ENCODE data around the gene CTTN.
"Not testable (repeated sequence)": the region's sequence is repeated elsewhere in the genome, so short reads cannot be mapped to it uniquely, and the experiment has no call there.

CTTN gene

GRCh38 chr11:70445091-70445490 is 46.8 kb downstream of the CTTN start:
- H3K27ac ChIP-seq, result no peak overlapping the region
- no peak overlapping the region for H3K4me2 ChIP-seq
- no peaks in the 10 kb centered on the region for H3K36me3 ChIP-seq (ENCODE audit: insufficient read depth)
- H3K4me3 ChIP-seq (IDR thresholded peaks at IDR 0.05; ENCODE audit: insufficient read depth, low read depth, low read length), result no peak overlapping the region
- no peaks in the 10 kb centered on the region for H3K79me2 ChIP-seq (ENCODE audit: insufficient read depth, low read depth)
- H3K4me1 ChIP-seq (ENCODE audit: low read depth, poor library complexity, severe bottlenecking), result no peaks in the 10 kb centered on the region
- H2AFZ ChIP-seq (ENCODE audit: low read depth), result no peak overlapping the region
- H4K20me1 ChIP-seq (ENCODE audit: insufficient read depth), result no peaks in the 10 kb centered on the region
- no peak overlapping the region for H3K9ac ChIP-seq
- TF ChIP-seq, protein P1, sequence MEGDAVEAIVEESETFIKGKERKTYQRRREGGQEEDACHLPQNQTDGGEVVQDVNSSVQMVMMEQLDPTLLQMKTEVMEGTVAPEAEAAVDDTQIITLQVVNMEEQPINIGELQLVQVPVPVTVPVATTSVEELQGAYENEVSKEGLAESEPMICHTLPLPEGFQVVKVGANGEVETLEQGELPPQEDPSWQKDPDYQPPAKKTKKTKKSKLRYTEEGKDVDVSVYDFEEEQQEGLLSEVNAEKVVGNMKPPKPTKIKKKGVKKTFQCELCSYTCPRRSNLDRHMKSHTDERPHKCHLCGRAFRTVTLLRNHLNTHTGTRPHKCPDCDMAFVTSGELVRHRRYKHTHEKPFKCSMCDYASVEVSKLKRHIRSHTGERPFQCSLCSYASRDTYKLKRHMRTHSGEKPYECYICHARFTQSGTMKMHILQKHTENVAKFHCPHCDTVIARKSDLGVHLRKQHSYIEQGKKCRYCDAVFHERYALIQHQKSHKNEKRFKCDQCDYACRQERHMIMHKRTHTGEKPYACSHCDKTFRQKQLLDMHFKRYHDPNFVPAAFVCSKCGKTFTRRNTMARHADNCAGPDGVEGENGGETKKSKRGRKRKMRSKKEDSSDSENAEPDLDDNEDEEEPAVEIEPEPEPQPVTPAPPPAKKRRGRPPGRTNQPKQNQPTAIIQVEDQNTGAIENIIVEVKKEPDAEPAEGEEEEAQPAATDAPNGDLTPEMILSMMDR (conservative IDR thresholded peaks at IDR 0.05; ENCODE audit: low read depth, low read length), result no peak
- H3K27me3 ChIP-seq (ENCODE audit: insufficient read depth, low read depth), result no peaks in the 10 kb centered on the region

DNA sequence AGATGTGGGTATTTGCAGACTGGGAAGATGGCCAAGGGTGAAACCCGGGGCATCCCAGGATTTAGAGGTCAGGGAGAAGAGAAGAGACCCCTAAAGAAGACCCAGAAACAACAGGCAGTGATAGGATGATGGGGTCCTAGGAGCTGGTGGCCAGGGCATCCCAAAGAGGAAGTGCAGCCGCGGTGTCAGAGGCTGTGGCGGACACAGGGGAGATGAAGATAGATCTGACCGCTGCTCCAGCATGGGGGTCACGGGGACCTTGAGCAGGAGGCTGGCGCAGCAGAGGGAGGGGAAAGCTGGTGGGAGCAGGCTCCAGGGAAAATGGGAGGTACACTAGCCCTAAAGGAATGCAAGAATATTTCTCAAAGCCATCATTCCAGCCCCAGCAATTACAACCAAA is 47.3 kb downstream of the CTTN start:
- Histone ChIP-seq H2AFZ (ENCODE audit: low read depth) (no peak overlapping the region), H4K20me1 (ENCODE audit: insufficient read depth) (no peaks in the 10 kb centered on the region), H3K36me3 (ENCODE audit: insufficient read depth) (no peaks in the 10 kb centered on the region), H3K79me2 (ENCODE audit: insufficient read depth, low read depth) (no peaks in the 10 kb centered on the region), H3K9ac (no peak overlapping the region), H3K4me3 (IDR thresholded peaks at IDR 0.05; ENCODE audit: insufficient read depth, low read depth, low read length) (no peak overlapping the region), H3K27me3 (ENCODE audit: insufficient read depth, low read depth) (no peaks in the 10 kb centered on the region), H3K4me2 (no peak overlapping the region), H3K4me1 (ENCODE audit: low read depth, poor library complexity, severe bottlenecking) (no peaks in the 10 kb centered on the region), H3K27ac (no peak overlapping the region)
- TF ChIP-seq, protein P1 (conservative IDR thresholded peaks at IDR 0.05; ENCODE audit: low read depth, low read length), result no peak

- no peak overlapping the region for H3K4me2 ChIP-seq
- no peak overlapping the region for H3K27ac ChIP-seq
- no peak overlapping the region for H2AFZ ChIP-seq (ENCODE audit: low read depth)
- no peaks in the 10 kb centered on the region for H3K36me3 ChIP-seq (ENCODE audit: insufficient read depth)
- no peaks in the 10 kb centered on the region for H3K27me3 ChIP-seq (ENCODE audit: insufficient read depth, low read depth)
- no peaks in the 10 kb centered on the region for H3K4me1 ChIP-seq (ENCODE audit: low read depth, poor library complexity, severe bottlenecking)
- no peak overlapping the region for H3K4me3 ChIP-seq (IDR thresholded peaks at IDR 0.05; ENCODE audit: insufficient read depth, low read depth, low read length)
- no peaks in the 10 kb centered on the region for H4K20me1 ChIP-seq (ENCODE audit: insufficient read depth)
- TF ChIP-seq, protein P1 (conservative IDR thresholded peaks at IDR 0.05; ENCODE audit: low read depth, low read length), result peak; percentile 87
- no peak overlapping the region for H3K9ac ChIP-seq
- no peaks in the 10 kb centered on the region for H3K79me2 ChIP-seq (ENCODE audit: insufficient read depth, low read depth)
Measured at GRCh38 chr11:70448983-70449567, 50.7 kb downstream of the CTTN start.

DNA sequence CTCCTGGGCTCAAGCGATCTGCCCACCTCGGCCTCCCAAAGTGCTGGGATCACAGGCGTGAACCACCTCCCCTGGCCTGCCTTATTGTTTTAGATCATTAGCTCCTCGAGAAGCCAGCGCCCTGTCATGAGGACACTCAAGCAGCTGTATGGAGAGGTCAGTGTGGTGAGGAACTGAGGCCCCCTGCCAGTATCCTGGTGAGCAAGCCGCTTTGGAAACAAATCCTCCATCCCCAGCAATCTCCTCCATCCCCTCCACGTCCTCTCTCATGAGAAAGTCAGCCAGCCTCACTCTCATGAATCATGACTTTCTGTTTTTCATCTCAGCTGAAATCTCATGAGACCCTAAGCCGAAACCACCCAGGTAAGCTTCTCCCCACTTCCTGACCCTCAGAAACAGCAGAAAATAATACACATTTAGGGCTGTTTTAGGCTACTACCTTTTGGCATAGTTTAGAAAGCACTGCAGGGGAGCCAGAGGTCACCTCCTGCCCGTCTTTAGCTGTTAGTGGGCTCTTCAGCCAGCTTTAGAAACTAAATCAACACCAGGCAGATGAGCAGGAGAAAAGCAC is 56.0 kb downstream of the CTTN start:
- Histone ChIP-seq H3K79me2 (ENCODE audit: insufficient read depth, low read depth) (no peaks in the 10 kb centered on the region), H4K20me1 (ENCODE audit: insufficient read depth) (no peaks in the 10 kb centered on the region), H3K4me3 (IDR thresholded peaks at IDR 0.05; ENCODE audit: insufficient read depth, low read depth, low read length) (no peak overlapping the region), H3K36me3 (ENCODE audit: insufficient read depth) (no peaks in the 10 kb centered on the region), H3K9ac (no peak overlapping the region), H3K4me1 (ENCODE audit: low read depth, poor library complexity, severe bottlenecking) (no peaks in the 10 kb centered on the region), H3K27ac (no peak overlapping the region), H3K27me3 (ENCODE audit: insufficient read depth, low read depth) (no peaks in the 10 kb centered on the region), H2AFZ (ENCODE audit: low read depth) (no peak overlapping the region), H3K4me2 (no peak overlapping the region)
- TF ChIP-seq, protein P1 (conservative IDR thresholded peaks at IDR 0.05; ENCODE audit: low read depth, low read length), result no peak

DNA sequence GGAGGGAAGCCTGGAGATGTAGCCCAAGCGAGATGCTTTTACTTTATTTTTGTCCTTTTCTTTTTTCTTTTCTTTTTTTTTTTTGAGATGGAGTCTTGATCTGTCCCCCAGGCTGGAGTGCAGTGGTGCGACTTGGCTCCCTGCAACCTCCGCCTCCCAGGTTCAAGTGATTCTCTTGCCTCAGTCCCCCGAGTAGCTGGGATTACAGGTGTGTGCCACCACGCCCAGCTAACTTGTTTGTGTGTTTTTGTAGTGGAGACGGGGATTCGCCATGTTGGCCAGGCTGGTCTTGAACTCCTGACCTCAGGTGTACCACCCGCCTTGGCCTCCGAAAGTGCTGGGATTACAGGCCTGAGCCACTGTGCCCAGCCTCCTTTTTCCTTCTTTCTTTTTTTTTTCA is 56.5 kb downstream of the CTTN start:
- H3K36me3 ChIP-seq (ENCODE audit: insufficient read depth); H3K4me3 ChIP-seq (IDR thresholded peaks at IDR 0.05; ENCODE audit: insufficient read depth, low read depth, low read length); H3K9ac ChIP-seq; H3K4me2 ChIP-seq; H3K79me2 ChIP-seq (ENCODE audit: insufficient read depth, low read depth); H3K4me1 ChIP-seq (ENCODE audit: low read depth, poor library complexity, severe bottlenecking); H3K27me3 ChIP-seq (ENCODE audit: insufficient read depth, low read depth); H3K27ac ChIP-seq; H2AFZ ChIP-seq (ENCODE audit: low read depth); H4K20me1 ChIP-seq (ENCODE audit: insufficient read depth): not testable (repeated sequence)
